OCI-LY1 (cell line): Measurements from ENCODE around the gene DOCK4.

ENCODE experiments used
- EZH2 ChIP-seq: fragments of 200-600 bp; sonication (generic), shearing (Covaris generic); IDR thresholded peaks from 2 replicates; pipeline ENCODE4 v1.8.0; 2017; ENCODE audit warnings: borderline replicate concordance, mixed run types, mild to moderate bottlenecking, antibody characterized with exemption, low read length, moderate library complexity, mixed read lengths
- TF ChIP-seq, protein P1 (sequence below): fragments of 200-600 bp; sonication (generic), shearing (Covaris generic); IDR thresholded peaks from 2 replicates; pipeline ENCODE4 v1.5.1; 2017; ENCODE audit warnings: mild to moderate bottlenecking, antibody characterized with exemption, low read length, moderate library complexity, mixed read lengths

DNA sequence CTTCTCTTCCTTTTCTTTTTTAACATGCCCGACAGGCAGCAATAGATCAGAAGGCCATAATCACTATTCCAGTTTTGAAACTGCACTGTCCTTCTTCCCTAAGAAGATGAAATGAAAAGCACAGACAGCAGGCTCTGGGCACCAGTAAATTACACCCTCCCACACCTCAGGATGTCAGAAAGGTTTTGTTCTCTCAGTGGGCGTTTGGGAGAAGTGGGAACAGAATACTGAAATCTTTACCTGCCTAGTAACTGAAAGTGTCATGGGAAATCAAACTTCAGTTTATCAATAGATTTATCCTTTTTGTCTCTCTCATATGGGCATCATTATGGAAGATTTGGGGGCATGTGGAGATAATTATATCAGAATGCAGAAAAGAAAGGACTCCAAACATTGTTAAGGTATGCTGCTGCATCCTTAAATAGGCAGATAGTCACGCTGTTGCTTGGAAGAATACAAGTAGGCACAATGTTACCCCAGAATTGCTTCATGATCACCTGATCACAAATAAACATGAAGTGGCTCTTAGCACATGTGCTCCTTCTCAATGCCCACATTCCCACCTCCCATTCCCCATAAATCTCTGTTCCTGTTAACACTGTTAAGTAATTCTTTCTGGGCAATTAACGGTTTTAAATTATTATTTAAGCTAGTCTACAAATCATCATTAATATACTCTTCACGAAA lies 113.3 kb downstream of the DOCK4 start:
- TF ChIP-seq, protein P1, sequence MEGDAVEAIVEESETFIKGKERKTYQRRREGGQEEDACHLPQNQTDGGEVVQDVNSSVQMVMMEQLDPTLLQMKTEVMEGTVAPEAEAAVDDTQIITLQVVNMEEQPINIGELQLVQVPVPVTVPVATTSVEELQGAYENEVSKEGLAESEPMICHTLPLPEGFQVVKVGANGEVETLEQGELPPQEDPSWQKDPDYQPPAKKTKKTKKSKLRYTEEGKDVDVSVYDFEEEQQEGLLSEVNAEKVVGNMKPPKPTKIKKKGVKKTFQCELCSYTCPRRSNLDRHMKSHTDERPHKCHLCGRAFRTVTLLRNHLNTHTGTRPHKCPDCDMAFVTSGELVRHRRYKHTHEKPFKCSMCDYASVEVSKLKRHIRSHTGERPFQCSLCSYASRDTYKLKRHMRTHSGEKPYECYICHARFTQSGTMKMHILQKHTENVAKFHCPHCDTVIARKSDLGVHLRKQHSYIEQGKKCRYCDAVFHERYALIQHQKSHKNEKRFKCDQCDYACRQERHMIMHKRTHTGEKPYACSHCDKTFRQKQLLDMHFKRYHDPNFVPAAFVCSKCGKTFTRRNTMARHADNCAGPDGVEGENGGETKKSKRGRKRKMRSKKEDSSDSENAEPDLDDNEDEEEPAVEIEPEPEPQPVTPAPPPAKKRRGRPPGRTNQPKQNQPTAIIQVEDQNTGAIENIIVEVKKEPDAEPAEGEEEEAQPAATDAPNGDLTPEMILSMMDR = no peak
- TF ChIP-seq EZH2 = no peak
